AG04450 (cell line): Measurements from ENCODE around the gene METRNL. TPM values are rescaled to one million over a fixed set of nuclear protein-coding genes. Genes with fewer than 3 reads are reported as not detected.

ENCODE experiments used
- CTCF ChIA-PET: fragments of 300-600, 350-600 bp; formaldehyde crosslinking; extraction: SDS; loops from one replicate; lab custom pipeline; 2022; ENCODE audit warnings: antibody characterized with exemption, inconsistent platforms; lab: Charles Lee
- POLR2A ChIA-PET: fragments of 350-600 bp; formaldehyde crosslinking; extraction: SDS; loops from one replicate; lab custom pipeline; 2021; ENCODE audit warnings: antibody characterized with exemption, inconsistent platforms; lab: Yijun Ruan, JAX
- DNase-seq: peaks from one replicate; pipeline ENCODE4 v3.0.0-alpha.2; 2011; ENCODE audit warnings: low read depth, low spot score
- H3K27ac ChIP-seq: one replicate; pipeline ENCODE4 v1.5.1; 2012; ENCODE audit warnings: low read depth, low read length, control low read depth
- H3K27me3 ChIP-seq: one replicate; pipeline ENCODE4 v1.6.0; 2012; ENCODE audit warnings: low read length; ENCODE audit not compliant: control insufficient read depth, insufficient read depth
- H3K4me3 ChIP-seq: 2 replicates; pipeline ENCODE4 v1.5.1; 2011; ENCODE audit warnings: mild to moderate bottlenecking, low read depth, low read length, control low read depth
- H3K9me3 ChIP-seq: 2 replicates; pipeline ENCODE4 v1.5.1; 2012; ENCODE audit warnings: low read length; ENCODE audit not compliant: control insufficient read depth, insufficient read depth
- polyA plus RNA-seq: library from polyadenylated mRNA; depleted of rRNA; stranded (reverse); fragments of >200 nt; gene quantifications from 2 replicates; pipeline ENCODE4 v1.2.3, GENCODE V29; 2011; rRNA removed
- TF ChIP-seq, protein P1 (sequence below): IDR thresholded peaks from 2 replicates; pipeline ENCODE4 v1.5.1; 2011; ENCODE audit warnings: low read depth, low read length, control low read depth, inconsistent platforms

The METRNL gene
- polyA plus RNA-seq, 1 experiment = 10.9 TPM

- TF ChIP-seq, protein P1, sequence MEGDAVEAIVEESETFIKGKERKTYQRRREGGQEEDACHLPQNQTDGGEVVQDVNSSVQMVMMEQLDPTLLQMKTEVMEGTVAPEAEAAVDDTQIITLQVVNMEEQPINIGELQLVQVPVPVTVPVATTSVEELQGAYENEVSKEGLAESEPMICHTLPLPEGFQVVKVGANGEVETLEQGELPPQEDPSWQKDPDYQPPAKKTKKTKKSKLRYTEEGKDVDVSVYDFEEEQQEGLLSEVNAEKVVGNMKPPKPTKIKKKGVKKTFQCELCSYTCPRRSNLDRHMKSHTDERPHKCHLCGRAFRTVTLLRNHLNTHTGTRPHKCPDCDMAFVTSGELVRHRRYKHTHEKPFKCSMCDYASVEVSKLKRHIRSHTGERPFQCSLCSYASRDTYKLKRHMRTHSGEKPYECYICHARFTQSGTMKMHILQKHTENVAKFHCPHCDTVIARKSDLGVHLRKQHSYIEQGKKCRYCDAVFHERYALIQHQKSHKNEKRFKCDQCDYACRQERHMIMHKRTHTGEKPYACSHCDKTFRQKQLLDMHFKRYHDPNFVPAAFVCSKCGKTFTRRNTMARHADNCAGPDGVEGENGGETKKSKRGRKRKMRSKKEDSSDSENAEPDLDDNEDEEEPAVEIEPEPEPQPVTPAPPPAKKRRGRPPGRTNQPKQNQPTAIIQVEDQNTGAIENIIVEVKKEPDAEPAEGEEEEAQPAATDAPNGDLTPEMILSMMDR = no peak
- CTCF ChIA-PET = no interaction called here
- Histone ChIP-seq H3K27me3 (peaks cover 39% of the 10 kb centered on the region), H3K9me3 (peaks cover 19% of the 10 kb centered on the region), H3K27ac (no peak overlapping the region), H3K4me3 (no peak overlapping the region)
- POLR2A ChIA-PET = no interaction called here
- no peak for DNase-seq
Observed at GRCh38 chr17:83143817-83144231, 64.4 kb downstream of the METRNL start.

Other genes with a start within 250 kb of the METRNL start
- gene ZNF750, start 239.6 kb upstream of the METRNL start, polyA plus RNA-seq = not detected in 2 replicates